ENCODE data around the gene VMAC. TPM values are rescaled to one million over a fixed set of nuclear protein-coding genes. Genes with fewer than 3 reads are reported as not detected.

VMAC gene
- total and polyA plus RNA-seq, 9 of the 15 experiments (the other 6 are each of a cell fraction or from before 2014, with no cell fraction given), result 0.03 to 3.4 (median 1.1) TPM

GRCh38 chr19:5903624-5904351 lies 884 bp upstream of the VMAC start, which contains the start of gene NDUFA11:
Gene NDUFA11 (minus strand): TSS chr19:5903790. CDS start chr19:5903708, 82 bp downstream.
- peak within 1 kb of the TSS; percentile 90 for H3K4me3 ChIP-seq
- H3K9ac ChIP-seq (ENCODE audit: insufficient read depth in 1 of 2, low read depth in 2 of 2, low read length in 2 of 2), result peak within 1 kb of the TSS; percentile 98 to 100
- in situ Hi-C loops (cut with MboI), result no loop called here
- H3K9me1 ChIP-seq (ENCODE audit: control insufficient read depth, insufficient read depth, low read length), result no peaks in the 10 kb centered on the region
- ChIA-PET CTCF (ENCODE audit: low intra/inter-chr PET ratio) (no interaction called here), POLR2A (interaction anchor here (0.6 to 3.1 kb wide), 16 partner anchors 9 to 213 kb away, joined by 3 to 28 read pairs (median 4); partner anchors contain the start of genes CATSPERD, DUS3L and LONP1)
- WGBS (ENCODE audit: insufficient coverage, low coverage, missing lambda C conversion rate), result under 1% methylated on average over 51 of the region's 57 CpGs
- peak within 1 kb of the TSS; percentile 96 for H3K27ac ChIP-seq (ENCODE audit: extremely low read depth, low read depth, low read length)
- no peaks in the 10 kb centered on the region for H3K9me3 ChIP-seq (replicated peaks; ENCODE audit: control insufficient read depth, insufficient read depth, low read depth, low read length)
- DNase-seq (ENCODE audit: extremely low read depth in 1 of 4, low spot score in 3 of 4), result peak; percentile 87 to 97 (median 91)
- peak within 1 kb of the TSS; percentile 97 for H3K4me2 ChIP-seq (ENCODE audit: insufficient read depth, low read length)
- ATAC-seq, result peak; percentile 80
- H3K36me3 ChIP-seq (ENCODE audit: control insufficient read depth, insufficient read depth, low read length), result peaks cover 25% of the 10 kb centered on the region; the same call in 2 of the 3 replicates
- no TSS peak for BruUV-seq (replicated peaks)
- no peaks in the 10 kb centered on the region for H3K27me3 ChIP-seq (ENCODE audit: control insufficient read depth in 2 of 2, insufficient read depth in 2 of 2, low read length in 2 of 2)
- H4K20me1 ChIP-seq (replicated peaks; ENCODE audit: control insufficient read depth, insufficient read depth, low read length), result peaks cover 9% of the 10 kb centered on the region; the same call in 1 of the 2 replicates
- peaks cover 4 to 27% of the 10 kb centered on the region in 2 experiments; a peak in 4 of 5 replicates for H3K4me1 ChIP-seq (replicated peaks in 1 of 2; ENCODE audit: control insufficient read depth in 2 of 2, insufficient read depth in 2 of 2, low read length in 2 of 2)
- H2AFZ ChIP-seq (ENCODE audit: low read depth, low read length), result peak within 1 kb of the TSS; percentile 98
- intact Hi-C loops (cut with micrococcal nuclease), result loop anchor here (2.0 kb wide), 1 partner anchor 75 kb away; the partner anchor contains the start of gene RANBP3
- FAIRE-seq, result no peak
- peaks cover 40% of the 10 kb centered on the region for H3K79me2 ChIP-seq (ENCODE audit: control insufficient read depth, insufficient read depth, low read length)
- TF ChIP-seq PPARD (CRISPR knock-in tag; IDR thresholded peaks at IDR 0.05) (no peak), NRF1 (conservative IDR thresholded peaks at IDR 0.05 in 1 of 2, IDR thresholded peaks at IDR 0.05 in 1 of 2) (peak; percentile 95 to 97), MEIS2 (IDR thresholded peaks at IDR 0.05; ENCODE audit: partially characterized antibody) (peak; percentile 77), C11orf30 (IDR thresholded peaks at IDR 0.05; ENCODE audit: low read depth) (peak; percentile 88), MTA3 (IDR thresholded peaks at IDR 0.05; ENCODE audit: borderline replicate concordance) (peak; percentile 59; the same call in 1 of the 2 replicates), CEBPZ (IDR thresholded peaks at IDR 0.05; ENCODE audit: borderline replicate concordance, low read depth, low read length) (no peak), ZNF408 (CRISPR knock-in tag; IDR thresholded peaks at IDR 0.05; ENCODE audit: low read depth) (no peak), RB1 (IDR thresholded peaks at IDR 0.05; ENCODE audit: low read depth) (peak; percentile 72; the same call in 1 of the 2 replicates), RBBP5 (IDR thresholded peaks at IDR 0.05; ENCODE audit: borderline replicate concordance, insufficient read depth, low read length, poor library complexity, severe bottlenecking) (peak; percentile 93), HLTF (IDR thresholded peaks at IDR 0.05) (no peak), ATF7 (IDR thresholded peaks at IDR 0.05) (peak; percentile 92), TOE1 (IDR thresholded peaks at IDR 0.05; ENCODE audit: borderline replicate concordance) (peak; percentile 77; the same call in 1 of the 2 replicates), TOE1 (CRISPR knock-in tag; IDR thresholded peaks at IDR 0.05; ENCODE audit: borderline replicate concordance, low read depth) (peak; percentile 82; the same call in 1 of the 2 replicates), NR4A1 (CRISPR knock-in tag; IDR thresholded peaks at IDR 0.05) (no peak), NR4A1 (tag; IDR thresholded peaks at IDR 0.05) (0 out of 2 replicates have a peak, but pooled peaks have one; percentile 64), PURB (CRISPR knock-in tag; IDR thresholded peaks at IDR 0.05; ENCODE audit: low read depth) (no peak), MCM3 (IDR thresholded peaks at IDR 0.05) (no peak), ZKSCAN8 (CRISPR knock-in tag; IDR thresholded peaks at IDR 0.05) (no peak)
